22Rv1 (cell line): ENCODE measurements around the gene TRIO.

Experiments used
- ZFX ChIP-seq: fragments of 450-650 bp; IDR thresholded peaks from 2 replicates; pipeline ENCODE4 v1.6.1; 2017; ENCODE audit warnings: antibody characterized with exemption, borderline replicate concordance
- TF ChIP-seq, protein P1 (sequence below): fragments of 450-650 bp; IDR thresholded peaks from 2 replicates; pipeline ENCODE4 v1.5.1; 2017; ENCODE audit warnings: mild to moderate bottlenecking

DNA sequence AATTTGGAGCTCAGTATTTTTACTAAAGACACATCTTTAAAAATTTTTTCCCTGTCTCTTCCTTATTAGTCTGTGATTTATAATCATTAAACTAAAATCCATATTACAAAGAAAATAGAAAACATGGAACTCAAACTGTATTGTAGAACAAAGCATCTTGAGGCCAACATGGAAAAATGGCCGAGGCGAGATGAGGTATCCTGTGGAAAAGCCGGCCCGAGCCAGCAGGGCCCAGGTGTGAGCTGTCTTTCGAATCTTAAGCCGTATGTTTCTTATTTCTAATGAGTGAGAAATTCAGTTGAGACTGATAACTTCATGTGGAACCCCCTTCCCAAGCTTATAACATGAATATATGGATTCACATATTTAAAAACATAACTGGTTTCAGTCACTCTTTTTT is 268.1 kb downstream of the TRIO start:
- TF ChIP-seq, protein P1, sequence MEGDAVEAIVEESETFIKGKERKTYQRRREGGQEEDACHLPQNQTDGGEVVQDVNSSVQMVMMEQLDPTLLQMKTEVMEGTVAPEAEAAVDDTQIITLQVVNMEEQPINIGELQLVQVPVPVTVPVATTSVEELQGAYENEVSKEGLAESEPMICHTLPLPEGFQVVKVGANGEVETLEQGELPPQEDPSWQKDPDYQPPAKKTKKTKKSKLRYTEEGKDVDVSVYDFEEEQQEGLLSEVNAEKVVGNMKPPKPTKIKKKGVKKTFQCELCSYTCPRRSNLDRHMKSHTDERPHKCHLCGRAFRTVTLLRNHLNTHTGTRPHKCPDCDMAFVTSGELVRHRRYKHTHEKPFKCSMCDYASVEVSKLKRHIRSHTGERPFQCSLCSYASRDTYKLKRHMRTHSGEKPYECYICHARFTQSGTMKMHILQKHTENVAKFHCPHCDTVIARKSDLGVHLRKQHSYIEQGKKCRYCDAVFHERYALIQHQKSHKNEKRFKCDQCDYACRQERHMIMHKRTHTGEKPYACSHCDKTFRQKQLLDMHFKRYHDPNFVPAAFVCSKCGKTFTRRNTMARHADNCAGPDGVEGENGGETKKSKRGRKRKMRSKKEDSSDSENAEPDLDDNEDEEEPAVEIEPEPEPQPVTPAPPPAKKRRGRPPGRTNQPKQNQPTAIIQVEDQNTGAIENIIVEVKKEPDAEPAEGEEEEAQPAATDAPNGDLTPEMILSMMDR = no peak
- TF ChIP-seq ZFX = no peak
